Panc1 (cell line): ENCODE data around the gene SNPH. TPM values are rescaled to one million over a fixed set of nuclear protein-coding genes. Genes with fewer than 3 reads are reported as not detected.
A peak's percentile ranks its signal among the peaks of the same experiment; 100 is the strongest.

Experiments used
- ATAC-seq: fragments of 200-7000 bp; cut with Tn5 transposase; 2 replicates; pipeline ENCODE4 v1.9.1; 2020; ENCODE audit warnings: mild to moderate bottlenecking, moderate library complexity
- BruUV-seq: library from RNA; stranded (reverse); fragments of 400-500 nt; replicated peaks from 2 replicates; lab custom pipeline; 2021; lab: Mats Ljungman, UMichigan
- CTCF ChIA-PET: fragments of 300-600 bp; sonication (Branson Sonifier 250); formaldehyde crosslinking; loops from one replicate; lab custom pipeline; 2022; ENCODE audit warnings: antibody characterized with exemption; lab: Charles Lee
- POLR2A ChIA-PET: fragments of 300-600 bp; sonication (Branson Sonifier 250); formaldehyde crosslinking; loops from one replicate; lab custom pipeline; 2022; ENCODE audit warnings: antibody characterized with exemption; lab: Charles Lee
- DNase-seq: peaks from one replicate; pipeline ENCODE4 v3.0.0-alpha.2; 2010; ENCODE audit warnings: low read depth, low spot score
- H3K27ac ChIP-seq: 2 replicates; pipeline ENCODE4 v1.5.1; 2011; ENCODE audit warnings: mild to moderate bottlenecking, low read length, inconsistent platforms
- H3K27me3 ChIP-seq: fragments of 200-500 bp; sonication (Bioruptor generic); 2 replicates; pipeline ENCODE4 v1.6.0; 2014; ENCODE audit warnings: low read length, inconsistent platforms; ENCODE audit not compliant: control insufficient read depth, insufficient read depth
- H3K36me3 ChIP-seq: fragments of 200-500 bp; sonication (Bioruptor generic); 2 replicates; pipeline ENCODE4 v1.5.1; 2014; ENCODE audit warnings: inconsistent platforms, mild to moderate bottlenecking, low read length, moderate library complexity; ENCODE audit not compliant: control insufficient read depth, insufficient read depth
- H3K4me1 ChIP-seq: 2 replicates; pipeline ENCODE4 v1.5.1; 2011; ENCODE audit warnings: inconsistent platforms, mild to moderate bottlenecking, low read length, moderate library complexity; ENCODE audit not compliant: control insufficient read depth, insufficient read depth
- H3K4me3 ChIP-seq, 2 experiments: 2 replicates each; pipeline ENCODE4 v1.5.1; 2011 to 2012; ENCODE audit warnings: low read depth in 2 of 2, low read length in 2 of 2, mild to moderate bottlenecking in 2 of 2, inconsistent platforms in 1 of 2, moderate library complexity in 1 of 2
- H3K9me3 ChIP-seq: fragments of 200-500 bp; sonication (Bioruptor generic); 2 replicates; pipeline ENCODE4 v1.5.1; 2014; ENCODE audit warnings: low read depth, mild to moderate bottlenecking, inconsistent platforms, low read length, moderate library complexity; ENCODE audit not compliant: control insufficient read depth, insufficient read depth
- CTCF ChIP-seq: fragments of 450-650 bp; IDR thresholded peaks from 2 replicates; pipeline ENCODE4 v1.5.1; 2017; ENCODE audit warnings: mild to moderate bottlenecking
- POLR2AphosphoS5 ChIP-seq: IDR thresholded peaks from 2 replicates; pipeline ENCODE4 v1.6.1; 2012; ENCODE audit warnings: mild to moderate bottlenecking, low read depth, low read length, moderate library complexity
- REST ChIP-seq, 2 experiments: IDR thresholded peaks; 2 replicates each; pipeline ENCODE4 v1.6.1; 2011 to 2012; ENCODE audit warnings: low read depth in 2 of 2, control low read depth in 1 of 2, low read length in 1 of 2, mild to moderate bottlenecking in 1 of 2, moderate library complexity in 1 of 2; ENCODE audit not compliant: insufficient read depth in 1 of 2
- SIN3A ChIP-seq: IDR thresholded peaks from 2 replicates; pipeline ENCODE4 v1.6.1; 2012; ENCODE audit warnings: low read depth, mild to moderate bottlenecking, low read length, moderate library complexity, borderline replicate concordance; ENCODE audit not compliant: insufficient read depth
- in situ Hi-C: cut with HindIII; loops from 2 replicates; pipeline ENCODE4 v1.10.0; 2016; ENCODE audit warnings: low sequenced_read_pairs, low pct_unique_long_range_greater_than_20kb
- intact Hi-C: fragments of 100-400 bp; cut with micrococcal nuclease; formaldehyde crosslinking; loops from one replicate; pipeline ENCODE4 v1.10.0; 2022; ENCODE audit not compliant: unreplicated experiment
- total RNA-seq: library from RNA; stranded (reverse); gene quantifications from one replicate; pipeline ENCODE4 v1.2.1, GENCODE V29; 2021; ENCODE audit not compliant: unreplicated experiment

The SNPH gene
- total RNA-seq, 1 experiment from 2014 or later = 6.4 TPM

- TF ChIP-seq REST (IDR thresholded peaks at IDR 0.05; ENCODE audit: insufficient read depth in 1 of 2, low read depth in 2 of 2, low read length in 1 of 2) (no peak), POLR2AphosphoS5 (no peak), SIN3A (no peak), CTCF (no peak)
- Histone ChIP-seq H3K36me3 (no peaks in the 10 kb centered on the region), H3K27ac (peak overlapping the region; percentile 96), H3K4me3 (peak overlapping the region; percentile 91 to 96), H3K27me3 (no peaks in the 10 kb centered on the region), H3K4me1 (peaks cover 34% of the 10 kb centered on the region), H3K9me3 (no peaks in the 10 kb centered on the region)
- ATAC-seq (no peak), DNase-seq (no peak)
- CTCF ChIA-PET = no interaction called here
- BruUV-seq = no TSS peak
- intact Hi-C loops (no loop called here), in situ Hi-C loops (no loop called here)
- POLR2A ChIA-PET = no interaction called here
Observed at GRCh38 chr20:1323830-1324597, 57.9 kb downstream of the SNPH start.

- H3K27me3 ChIP-seq = no peaks in the 10 kb centered on the region
- DNase-seq (no peak), ATAC-seq (peak; percentile 55)
- BruUV-seq = TSS peak; percentile 91
- H3K36me3 ChIP-seq = no peaks in the 10 kb centered on the region
- H3K9me3 ChIP-seq = no peaks in the 10 kb centered on the region
- TF ChIP-seq REST (IDR thresholded peaks at IDR 0.05; ENCODE audit: insufficient read depth in 1 of 2, low read depth in 2 of 2, low read length in 1 of 2) = no peak
- peak overlapping the region; percentile 91 to 96 for H3K4me3 ChIP-seq
- POLR2A ChIA-PET = interaction anchor here (1.2 kb wide), 1 partner anchor 27 kb away, joined by 3 read pairs; no protein-coding TSS in a partner anchor
- in situ Hi-C loops = no loop called here
- intact Hi-C loops = loop anchor here (5.0 kb wide), 1 partner anchor 143 kb away; the partner anchor contains the start of gene NSFL1C
- CTCF ChIA-PET = no interaction called here
- peaks cover 41% of the 10 kb centered on the region for H3K4me1 ChIP-seq
- H3K27ac ChIP-seq = peak overlapping the region; percentile 96
Observed at GRCh38 chr20:1324598-1325172, 58.6 kb downstream of the SNPH start.
